ENCODE data around the gene PLEKHG3.

The PLEKHG3 gene

GRCh38 chr14:64766430-64767151 lies 62.4 kb downstream of the PLEKHG3 start:
- DNase-seq: no peak

- no peak for DNase-seq
Observed at GRCh38 chr14:64767215-64767964, 63.2 kb downstream of the PLEKHG3 start.

- DNase-seq: no peak
Observed at GRCh38 chr14:64768401-64769095, 64.3 kb downstream of the PLEKHG3 start.

- no peak for DNase-seq
Observed at GRCh38 chr14:64769096-64770020, 65.1 kb downstream of the PLEKHG3 start.

GRCh38 chr14:64770751-64771150 lies 66.5 kb downstream of the PLEKHG3 start:
- DNase-seq: no peak

- DNase-seq: no peak
Observed at GRCh38 chr14:64771161-64771560, 66.9 kb downstream of the PLEKHG3 start.

GRCh38 chr14:64772397-64772950 lies 68.2 kb downstream of the PLEKHG3 start:
- no peak for DNase-seq

GRCh38 chr14:64773046-64773445 lies 68.8 kb downstream of the PLEKHG3 start:
- no peak for DNase-seq

- no peak for DNase-seq
Observed at GRCh38 chr14:64773577-64773976, 69.4 kb downstream of the PLEKHG3 start.

GRCh38 chr14:64774272-64774671 lies 70.0 kb downstream of the PLEKHG3 start:
- no peak for DNase-seq

GRCh38 chr14:64775081-64775777 lies 71.0 kb downstream of the PLEKHG3 start:
- no peak for DNase-seq

- DNase-seq: no peak
Observed at GRCh38 chr14:64777461-64777860, 73.2 kb downstream of the PLEKHG3 start.

- no peak for DNase-seq
Observed at GRCh38 chr14:64778104-64778754, 74.0 kb downstream of the PLEKHG3 start.

GRCh38 chr14:64779472-64779871 lies 75.2 kb downstream of the PLEKHG3 start:
- no peak for DNase-seq

GRCh38 chr14:64782196-64782595 lies 78.0 kb downstream of the PLEKHG3 start:
- no peak for DNase-seq

GRCh38 chr14:64784006-64784405 lies 79.8 kb downstream of the PLEKHG3 start:
- DNase-seq: no peak

GRCh38 chr14:64786296-64787149 lies 82.3 kb downstream of the PLEKHG3 start:
- no peak for DNase-seq

- DNase-seq: no peak
Observed at GRCh38 chr14:64787619-64788018, 83.4 kb downstream of the PLEKHG3 start.

- no peak for DNase-seq
Observed at GRCh38 chr14:64788706-64789105, 84.5 kb downstream of the PLEKHG3 start.

GRCh38 chr14:64789696-64790095 lies 85.5 kb downstream of the PLEKHG3 start:
- no peak for DNase-seq
